DOHH2 (cell line): Measurements from ENCODE around the gene CYP3A5.

ENCODE experiments used
- CTCF ChIP-seq: fragments of 200-600 bp; sonication (generic); IDR thresholded peaks from one replicate; pipeline ENCODE4 v1.5.1; 2014; ENCODE audit warnings: antibody characterized with exemption, mild to moderate bottlenecking, low read depth, low read length; ENCODE audit not compliant: poor library complexity, severe bottlenecking
- EZH2phosphoT487 ChIP-seq: fragments of 200-600 bp; sonication (generic); IDR thresholded peaks from 2 replicates; pipeline ENCODE4 v1.6.1; 2017; ENCODE audit warnings: borderline replicate concordance, mild to moderate bottlenecking, antibody characterized with exemption, low read length, moderate library complexity, mixed read lengths

- TF ChIP-seq CTCF (no peak), EZH2phosphoT487 (no peak)
These were observed 63.8 kb downstream of the CYP3A5 start for GRCh38 chr7:99615989-99616358.
